ENCODE results near the gene STX19. TPM values are rescaled to one million over a fixed set of nuclear protein-coding genes. Genes with fewer than 3 reads are reported as not detected.
"Not testable (repeated sequence)": the region's sequence is repeated elsewhere in the genome, so short reads cannot be mapped to it uniquely, and the experiment has no call there.

The STX19 gene
- total RNA-seq, 1 donor from 2014 or later, result 4.7 TPM

- peak; percentile 98 for DNase-seq (ENCODE audit: low spot score)
Observed at GRCh38 chr3:93979850-93980676, 48.3 kb downstream of the STX19 start, which contains the start of gene ARL13B. TSS of gene ARL13B (plus strand) at chr3:93980155. CDS start at chr3:93980424, 269 bp downstream.

- DNase-seq (ENCODE audit: low spot score), result peak; percentile 83
Observed at GRCh38 chr3:93973131-93974126, 55.0 kb downstream of the STX19 start, which contains the start of gene PROS1. TSS of gene PROS1 (minus strand) at chr3:93973896. CDS start at chr3:93973749, 147 bp downstream.

GRCh38 chr3:93969997-93970396 is 58.4 kb downstream of the STX19 start:
- DNase-seq (ENCODE audit: low spot score), result no peak

- DNase-seq (ENCODE audit: low spot score), result no peak
Observed at GRCh38 chr3:93969443-93969842, 59.0 kb downstream of the STX19 start.

- not testable (repeated sequence) for DNase-seq (ENCODE audit: low spot score)
Observed at GRCh38 chr3:93965106-93965505, 63.3 kb downstream of the STX19 start.

Other genes starting within 250 kb of the STX19 start
- gene PROS1, start 54.7 kb downstream of the STX19 start, total RNA-seq, result 39.0 TPM
- gene ARL13B, start 48.4 kb downstream of the STX19 start, total RNA-seq, result 16.3 TPM
- gene DHFR2, start 34.3 kb upstream of the STX19 start, total RNA-seq, result 8.5 TPM
- 14.2 TPM for gene NSUN3, start 34.5 kb upstream of the STX19 start, total RNA-seq

Measured in mucosa of gallbladder (tissue), 1 donor.